Hematopoietic multipotent progenitor cell treated with erythropoietin and hydrocortisone succinate and interleukin-3 and kit ligand, for 15 days (in vitro differentiated cells): ENCODE data around the gene DOCK2.
"Not testable (repeated sequence)": the region's sequence is repeated elsewhere in the genome, so short reads cannot be mapped to it uniquely, and the experiment has no call there.

ENCODE experiments used
- DNase-seq: peaks from one replicate; pipeline ENCODE4 v3.0.0-alpha.2; 2015; ENCODE audit warnings: low spot score

The DOCK2 gene

GRCh38 chr5:169641253-169641652, 4.2 kb downstream of the DOCK2 start:
- no peak for DNase-seq

GRCh38 chr5:169646856-169647255, 9.8 kb downstream of the DOCK2 start:
- no peak for DNase-seq

- no peak for DNase-seq
These were observed 10.5 kb downstream of the DOCK2 start for GRCh38 chr5:169647566-169647965.

- DNase-seq = no peak
These were observed 11.7 kb downstream of the DOCK2 start for GRCh38 chr5:169648725-169649310.

- DNase-seq = no peak
These were observed 12.4 kb downstream of the DOCK2 start for GRCh38 chr5:169649486-169649885.

GRCh38 chr5:169650701-169651331, 13.7 kb downstream of the DOCK2 start:
- no peak for DNase-seq

GRCh38 chr5:169651526-169651925, 14.5 kb downstream of the DOCK2 start:
- DNase-seq = no peak

- no peak for DNase-seq
These were observed 15.0 kb downstream of the DOCK2 start for GRCh38 chr5:169652057-169652456.

GRCh38 chr5:169653091-169653490, 16.0 kb downstream of the DOCK2 start:
- DNase-seq = no peak

- DNase-seq = no peak
These were observed 18.3 kb downstream of the DOCK2 start for GRCh38 chr5:169655353-169655752.

GRCh38 chr5:169656125-169656901, 19.2 kb downstream of the DOCK2 start:
- no peak for DNase-seq

GRCh38 chr5:169657127-169657526, 20.1 kb downstream of the DOCK2 start:
- DNase-seq = no peak

GRCh38 chr5:169662451-169662850, 25.4 kb downstream of the DOCK2 start:
- DNase-seq = not testable (repeated sequence)

- DNase-seq = no peak
These were observed 26.5 kb downstream of the DOCK2 start for GRCh38 chr5:169663537-169663936.

- no peak for DNase-seq
These were observed 29.3 kb downstream of the DOCK2 start for GRCh38 chr5:169666365-169666764.

GRCh38 chr5:169667896-169668674, 31.0 kb downstream of the DOCK2 start:
- DNase-seq = no peak

GRCh38 chr5:169668732-169669131, 31.7 kb downstream of the DOCK2 start:
- no peak for DNase-seq

GRCh38 chr5:169670769-169671525, 33.9 kb downstream of the DOCK2 start:
- DNase-seq = no peak

- DNase-seq = no peak
These were observed 45.0 kb downstream of the DOCK2 start for GRCh38 chr5:169682026-169682425.

GRCh38 chr5:169686137-169686536, 49.1 kb downstream of the DOCK2 start:
- no peak for DNase-seq

GRCh38 chr5:169688106-169688505, 51.0 kb downstream of the DOCK2 start:
- no peak for DNase-seq

GRCh38 chr5:169691471-169691870, 54.4 kb downstream of the DOCK2 start:
- DNase-seq = no peak
